Right atrium auricular region (tissue), 2 donors: Measurements from ENCODE around the gene SPINK9. TPM values are rescaled to one million over a fixed set of nuclear protein-coding genes. Genes with fewer than 3 reads are reported as not detected.

Source experiments
- DNase-seq: peaks from one replicate; pipeline ENCODE4 v3.0.0-alpha.2; 2019; ENCODE audit warnings: low spot score
- H3K27ac ChIP-seq, 2 donors: fragments of 200-600 bp; sonication (generic); 1 replicate in 1 of 2; 2 replicates in 1 of 2; pipeline ENCODE4 v1.5.1; 2016 to 2019
- H3K27me3 ChIP-seq, 2 donors: fragments of 200-600 bp; sonication (generic); one replicate each; pipeline versions ENCODE4 v1.5.1 to v1.6.0; 2017 to 2019
- H3K36me3 ChIP-seq: fragments of 200-600 bp; sonication (generic); one replicate; pipeline ENCODE4 v1.5.1; 2016
- H3K4me1 ChIP-seq, 2 donors: fragments of 200-600 bp; sonication (generic); one replicate each; pipeline versions ENCODE4 v1.5.1 to v1.6.0; 2017 to 2019
- H3K4me3 ChIP-seq, 2 donors: fragments of 200-600 bp; sonication (generic); 1 replicate in 1 of 2; 2 replicates in 1 of 2; pipeline ENCODE4 v1.5.1; 2017 to 2019; ENCODE audit warnings: mild to moderate bottlenecking in 1 of 2, moderate library complexity in 1 of 2
- H3K9me3 ChIP-seq, 2 donors: fragments of 200-600 bp; sonication (generic); one replicate each; pipeline ENCODE4 v1.5.1; 2019
- CTCF ChIP-seq, 2 donors: fragments of 200-600 bp; sonication (generic); IDR thresholded peaks; one replicate each; pipeline ENCODE4 v1.5.1; 2019; ENCODE audit warnings: antibody characterized with exemption in 2 of 2
- total RNA-seq, 2 donors: library from RNA; depleted of rRNA; stranded (reverse); fragments of >200 nt; gene quantifications; one replicate each; pipeline ENCODE4 v1.1.0, GENCODE V29; 2016

SPINK9 gene
- total RNA-seq, 2 donors from 2014 or later = not detected

GRCh38 chr5:148347706-148348105, 12.3 kb downstream of the SPINK9 start:
- H3K4me3 ChIP-seq = no peak overlapping the region
- no peaks in the 10 kb centered on the region for H3K36me3 ChIP-seq
- H3K27me3 ChIP-seq = no peaks in the 10 kb centered on the region
- H3K27ac ChIP-seq = no peak overlapping the region
- no peak for TF ChIP-seq CTCF (IDR thresholded peaks at IDR 0.05)
- no peaks in the 10 kb centered on the region for H3K9me3 ChIP-seq
- DNase-seq = no peak
- no peaks in the 10 kb centered on the region for H3K4me1 ChIP-seq

- H3K4me3 ChIP-seq = no peak overlapping the region
- DNase-seq = no peak
- TF ChIP-seq CTCF (IDR thresholded peaks at IDR 0.05) = no peak
- H3K9me3 ChIP-seq = no peaks in the 10 kb centered on the region
- H3K36me3 ChIP-seq = no peaks in the 10 kb centered on the region
- no peaks in the 10 kb centered on the region for H3K4me1 ChIP-seq
- no peak overlapping the region for H3K27ac ChIP-seq
- no peaks in the 10 kb centered on the region for H3K27me3 ChIP-seq
These were observed 17.3 kb downstream of the SPINK9 start for GRCh38 chr5:148352696-148353095.

- no peaks in the 10 kb centered on the region for H3K4me1 ChIP-seq
- no peaks in the 10 kb centered on the region for H3K27me3 ChIP-seq
- DNase-seq = no peak
- no peak overlapping the region for H3K27ac ChIP-seq
- no peak for TF ChIP-seq CTCF (IDR thresholded peaks at IDR 0.05)
- no peaks in the 10 kb centered on the region for H3K36me3 ChIP-seq
- H3K9me3 ChIP-seq = no peaks in the 10 kb centered on the region
- H3K4me3 ChIP-seq = no peak overlapping the region
These were observed 18.3 kb downstream of the SPINK9 start for GRCh38 chr5:148353634-148354033.

GRCh38 chr5:148364343-148364742, 29.0 kb downstream of the SPINK9 start:
- no peak for TF ChIP-seq CTCF (IDR thresholded peaks at IDR 0.05)
- H3K4me1 ChIP-seq = no peaks in the 10 kb centered on the region
- DNase-seq = no peak
- peaks cover 0 to 14% of the 10 kb centered on the region in 2 donors for H3K9me3 ChIP-seq
- no peak overlapping the region for H3K27ac ChIP-seq
- no peaks in the 10 kb centered on the region for H3K27me3 ChIP-seq
- no peaks in the 10 kb centered on the region for H3K36me3 ChIP-seq
- H3K4me3 ChIP-seq = no peak overlapping the region

GRCh38 chr5:148368299-148368698, 32.9 kb downstream of the SPINK9 start:
- H3K4me1 ChIP-seq = no peaks in the 10 kb centered on the region
- peaks cover 0 to 14% of the 10 kb centered on the region in 2 donors for H3K9me3 ChIP-seq
- H3K27me3 ChIP-seq = no peaks in the 10 kb centered on the region
- H3K36me3 ChIP-seq = no peaks in the 10 kb centered on the region
- H3K4me3 ChIP-seq = no peak overlapping the region
- DNase-seq = no peak
- TF ChIP-seq CTCF (IDR thresholded peaks at IDR 0.05) = no peak
- H3K27ac ChIP-seq = no peak overlapping the region

- H3K4me3 ChIP-seq = no peak overlapping the region
- no peaks in the 10 kb centered on the region for H3K27me3 ChIP-seq
- no peak for TF ChIP-seq CTCF (IDR thresholded peaks at IDR 0.05)
- no peak overlapping the region for H3K27ac ChIP-seq
- H3K4me1 ChIP-seq = no peaks in the 10 kb centered on the region
- no peak for DNase-seq
- peaks cover 0 to 14% of the 10 kb centered on the region in 2 donors for H3K9me3 ChIP-seq
- no peaks in the 10 kb centered on the region for H3K36me3 ChIP-seq
These were observed 36.9 kb downstream of the SPINK9 start for GRCh38 chr5:148372166-148372725.
